Jurkat, Clone E6-1 (cell line): ENCODE measurements around the gene ZNF266. TPM values are rescaled to one million over a fixed set of nuclear protein-coding genes. Genes with fewer than 3 reads are reported as not detected.

Experiments used
- DNase-seq: peaks from one replicate; pipeline ENCODE4 v3.0.0-alpha.2; 2011; ENCODE audit warnings: low read depth, low spot score
- H3K4me3 ChIP-seq: 2 replicates; pipeline ENCODE4 v1.5.1; 2011; ENCODE audit warnings: mild to moderate bottlenecking, low read length, control low read depth, moderate library complexity
- polyA plus RNA-seq: library from polyadenylated mRNA; unstranded; fragments of >200 nt; gene quantifications from one replicate; pipeline ENCODE4 v1.2.1, GENCODE V29; 2012; ENCODE audit warnings: missing spikeins; ENCODE audit not compliant: insufficient read length, insufficient read depth

The ZNF266 gene
- 30.6 TPM for polyA plus RNA-seq

GRCh38 chr19:9435279-9436268 is at the start of gene ZNF266:
TSS of gene ZNF266 (minus strand) at chr19:9435573. CDS start at chr19:9420089, 15,484 bp downstream.
- H3K4me3 ChIP-seq = peak within 1 kb of the TSS; percentile 73
- peak; percentile 94 for DNase-seq

- no peak for DNase-seq
- no peak overlapping the region for H3K4me3 ChIP-seq
Observed at GRCh38 chr19:9485140-9485539, 49.8 kb upstream of the ZNF266 start.

GRCh38 chr19:9474975-9475374 is 39.6 kb upstream of the ZNF266 start:
- H3K4me3 ChIP-seq = no peak overlapping the region
- DNase-seq = no peak

DNA sequence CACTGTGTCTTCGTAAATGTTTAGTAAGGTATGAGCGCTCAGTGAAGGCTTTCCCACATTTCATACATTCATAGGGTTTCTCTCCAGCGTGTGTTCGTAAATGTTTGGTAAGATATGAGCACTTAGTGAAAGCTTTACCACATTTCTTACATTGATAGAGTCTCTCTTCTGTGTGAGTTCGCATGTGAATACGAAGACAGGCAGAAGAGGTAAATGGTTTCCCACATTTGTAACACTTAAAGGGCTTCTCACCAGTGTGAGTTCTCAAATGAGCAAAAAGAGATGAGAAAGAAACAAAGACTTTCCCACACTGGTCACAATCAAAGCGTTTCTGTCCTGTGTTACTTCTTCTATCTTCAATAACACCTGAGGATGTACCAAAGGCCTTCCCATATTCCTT is 31.8 kb upstream of the ZNF266 start:
- H3K4me3 ChIP-seq = no peak overlapping the region
- DNase-seq = no peak

GRCh38 chr19:9461938-9462337 is 26.6 kb upstream of the ZNF266 start:
- H3K4me3 ChIP-seq = no peak overlapping the region
- DNase-seq = no peak

DNA sequence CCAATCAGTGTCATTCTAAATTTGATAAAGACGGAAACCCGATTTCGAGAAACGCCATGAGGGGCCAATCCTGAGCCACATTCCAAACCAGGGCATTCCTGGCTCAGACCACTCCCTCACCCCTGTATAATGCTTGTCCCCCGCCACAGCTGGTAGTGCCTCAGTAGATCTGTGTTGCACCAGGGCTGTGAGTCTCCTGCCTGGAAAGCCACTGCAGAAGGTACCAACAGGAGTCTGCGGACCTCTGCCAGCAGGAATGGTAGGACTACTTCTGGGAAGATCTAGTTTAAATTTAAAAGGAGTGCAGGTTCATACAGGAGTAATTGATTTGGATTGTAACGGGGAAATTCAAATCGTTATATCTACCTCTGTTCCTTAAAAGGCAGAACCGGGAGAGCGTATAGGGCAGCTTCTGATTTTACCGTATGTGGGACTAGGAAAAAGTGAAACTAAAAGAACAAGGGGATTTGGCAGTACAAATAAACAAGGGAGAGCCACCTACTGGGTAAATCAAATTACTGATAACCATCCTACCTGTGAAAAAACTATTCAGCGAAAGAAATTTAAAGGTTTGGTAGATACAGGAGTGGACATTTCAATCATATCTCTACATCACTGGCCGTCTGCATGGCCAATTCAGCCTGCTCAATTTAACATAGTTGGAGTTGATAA is 20.8 kb upstream of the ZNF266 start:
- H3K4me3 ChIP-seq = peak overlapping the region; percentile 28
- peak; percentile 25 for DNase-seq

- no peak overlapping the region for H3K4me3 ChIP-seq
- DNase-seq = no peak
Observed at GRCh38 chr19:9453953-9454352, 18.6 kb upstream of the ZNF266 start.

- no peak for DNase-seq
- H3K4me3 ChIP-seq = no peak overlapping the region
Observed at GRCh38 chr19:9445037-9445436, 9.7 kb upstream of the ZNF266 start.

- no peak for DNase-seq
- H3K4me3 ChIP-seq = peak overlapping the region; percentile 73; the same call in 1 of the 2 replicates
Observed at GRCh38 chr19:9436358-9436757, 985 bp upstream of the ZNF266 start.

DNA sequence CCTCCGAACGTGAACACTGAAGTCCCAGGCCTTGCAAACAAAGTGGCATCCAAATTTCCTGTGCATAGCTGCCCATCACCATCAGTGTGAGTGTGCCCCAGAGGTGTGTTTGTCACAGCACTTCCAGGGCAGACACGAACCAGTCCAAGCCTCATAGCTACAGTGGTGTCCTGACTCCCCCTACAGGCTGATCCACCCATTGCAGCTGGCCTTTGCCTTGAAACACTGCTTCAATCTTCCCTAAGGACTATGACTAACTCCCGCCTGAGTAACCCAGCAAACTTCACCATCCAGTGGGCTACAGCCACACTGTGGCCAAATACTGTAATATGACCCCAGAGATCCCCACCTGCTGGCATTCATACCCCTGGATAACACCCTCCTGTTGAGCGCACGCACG is 3.9 kb downstream of the ZNF266 start:
- no peak overlapping the region for H3K4me3 ChIP-seq
- peak; percentile 39 for DNase-seq

DNA sequence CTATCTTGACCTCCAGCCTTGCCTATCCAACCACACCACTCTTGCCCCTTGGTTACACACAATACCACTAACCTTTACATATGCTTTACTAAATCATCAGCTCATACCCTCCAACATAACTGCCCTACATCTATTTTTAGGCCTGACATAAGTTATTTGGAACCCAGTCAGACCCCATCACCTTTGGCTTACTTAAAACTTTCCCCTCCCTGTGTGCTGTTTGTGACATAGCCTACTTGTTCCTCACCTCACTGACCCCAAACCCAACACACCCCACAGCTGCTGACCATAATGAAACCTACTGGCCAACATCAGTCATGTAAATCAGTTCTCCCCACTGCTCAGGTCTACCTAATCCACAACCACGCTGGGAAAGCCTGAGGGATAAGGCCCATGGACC is 4.9 kb downstream of the ZNF266 start:
- no peak overlapping the region for H3K4me3 ChIP-seq
- no peak for DNase-seq

DNA sequence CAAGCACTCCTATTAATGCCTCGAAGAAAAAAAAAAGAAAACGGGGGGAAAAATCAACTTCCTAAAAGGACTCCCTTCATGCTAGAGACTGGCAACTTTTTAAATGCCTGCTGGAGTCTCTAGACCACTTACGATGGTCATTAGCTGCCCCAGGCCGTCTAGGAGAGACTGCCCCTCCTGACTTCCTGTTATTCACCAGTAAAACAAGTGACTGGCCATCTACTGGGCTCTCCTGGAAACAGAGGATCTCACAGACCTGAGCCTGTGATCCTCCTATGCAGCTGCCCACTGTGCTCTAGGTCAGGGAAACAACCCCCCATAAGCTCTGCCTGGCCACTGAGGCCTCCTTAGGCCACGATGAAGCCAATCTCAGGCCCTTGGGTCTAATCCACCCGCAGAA is 7.4 kb downstream of the ZNF266 start:
- DNase-seq = no peak
- no peak overlapping the region for H3K4me3 ChIP-seq

DNA sequence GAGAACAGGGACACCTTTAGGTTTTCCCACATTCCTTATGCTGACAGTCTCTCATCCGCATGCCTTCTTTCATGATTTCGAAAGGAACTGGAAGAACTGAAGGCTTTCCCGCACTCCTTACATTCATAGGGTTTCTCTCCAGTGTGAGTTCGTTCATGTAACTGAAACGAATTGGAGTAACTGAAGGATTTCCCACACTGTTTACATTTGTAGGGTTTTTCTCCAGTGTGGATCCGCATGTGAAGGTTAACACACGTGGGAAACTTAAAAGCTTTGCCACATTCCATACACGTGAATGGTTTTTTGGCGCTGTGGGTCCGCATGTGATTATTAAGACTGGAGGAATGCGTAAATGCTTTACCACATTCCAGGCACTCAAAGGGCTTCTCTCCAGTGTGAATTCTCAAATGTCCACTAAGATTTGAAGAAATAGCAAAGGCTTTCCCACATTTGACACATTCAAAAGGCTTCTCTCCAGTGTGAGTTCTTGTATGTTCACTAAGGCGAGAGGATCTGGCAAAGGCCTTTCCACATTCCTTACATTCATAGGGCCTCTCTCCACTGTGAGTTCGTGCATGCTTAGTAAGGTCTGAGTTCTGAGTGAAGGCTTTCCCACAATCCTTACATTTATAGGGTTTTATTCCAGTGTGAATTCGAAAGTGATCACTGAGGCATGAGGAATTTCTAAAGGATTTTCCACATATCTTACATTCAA is 22.0 kb downstream of the ZNF266 start:
- H3K4me3 ChIP-seq = no peak overlapping the region
- no peak for DNase-seq

GRCh38 chr19:9407827-9408226 is 27.5 kb downstream of the ZNF266 start:
- no peak for DNase-seq
- H3K4me3 ChIP-seq = no peak overlapping the region

GRCh38 chr19:9406798-9407352 is 28.5 kb downstream of the ZNF266 start:
- H3K4me3 ChIP-seq = no peak overlapping the region
- no peak for DNase-seq

DNA sequence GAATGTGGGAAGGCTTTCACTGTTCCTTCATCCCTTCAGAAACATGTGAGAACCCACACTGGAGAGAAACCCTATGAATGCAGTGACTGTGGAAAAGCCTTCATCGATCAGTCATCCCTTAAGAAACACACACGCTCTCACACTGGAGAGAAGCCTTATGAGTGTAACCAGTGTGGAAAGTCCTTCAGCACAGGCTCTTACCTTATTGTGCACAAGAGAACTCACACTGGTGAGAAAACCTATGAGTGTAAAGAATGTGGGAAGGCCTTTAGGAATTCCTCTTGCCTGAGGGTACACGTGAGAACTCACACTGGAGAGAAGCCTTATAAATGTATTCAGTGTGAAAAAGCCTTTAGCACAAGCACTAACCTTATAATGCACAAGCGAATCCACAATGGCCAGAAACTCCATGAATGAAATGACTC is 54.0 kb downstream of the ZNF266 start:
- H3K4me3 ChIP-seq = no peak overlapping the region
- DNase-seq = no peak

DNA sequence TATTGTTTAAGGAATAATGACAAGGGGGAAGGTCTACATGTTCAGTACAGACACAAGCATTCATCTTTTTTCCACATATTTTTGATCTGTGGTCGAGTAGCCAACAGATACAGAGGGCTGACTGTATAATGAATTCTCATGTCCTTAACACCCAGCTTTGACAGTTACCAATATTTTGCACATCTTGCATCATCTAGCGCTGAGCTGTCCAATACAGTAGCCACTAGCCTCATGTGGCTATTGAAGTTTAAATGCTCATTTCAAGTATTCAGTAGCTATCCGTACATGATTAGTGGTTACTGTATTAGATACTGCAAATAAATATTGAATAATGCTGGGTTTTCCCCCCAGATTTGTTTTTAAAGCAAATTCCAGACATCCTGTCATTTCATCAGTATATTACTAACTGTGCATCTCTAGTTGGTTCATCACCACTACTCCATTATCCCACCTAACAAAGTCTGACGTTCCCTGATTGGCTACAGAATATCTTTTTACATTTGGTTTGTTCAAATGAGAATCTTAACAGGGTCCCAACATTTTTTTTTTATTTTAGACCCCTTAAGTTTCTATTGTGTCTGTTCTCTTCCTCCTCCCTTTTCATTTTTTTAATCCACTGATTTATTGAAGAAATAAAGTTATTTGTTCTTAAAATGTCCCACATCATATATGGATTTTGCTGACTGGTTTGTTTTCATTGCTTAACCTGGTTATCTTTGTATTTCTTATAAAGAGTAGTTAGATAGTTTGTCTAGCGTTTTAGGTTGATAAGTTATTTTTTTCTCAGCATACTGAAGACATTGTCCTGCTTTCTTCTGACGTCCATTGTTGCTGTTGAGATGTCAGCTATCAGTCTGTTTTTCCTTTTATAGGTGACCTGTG is 64.4 kb downstream of the ZNF266 start:
- H3K4me3 ChIP-seq = no peak overlapping the region
- no peak for DNase-seq

DNA sequence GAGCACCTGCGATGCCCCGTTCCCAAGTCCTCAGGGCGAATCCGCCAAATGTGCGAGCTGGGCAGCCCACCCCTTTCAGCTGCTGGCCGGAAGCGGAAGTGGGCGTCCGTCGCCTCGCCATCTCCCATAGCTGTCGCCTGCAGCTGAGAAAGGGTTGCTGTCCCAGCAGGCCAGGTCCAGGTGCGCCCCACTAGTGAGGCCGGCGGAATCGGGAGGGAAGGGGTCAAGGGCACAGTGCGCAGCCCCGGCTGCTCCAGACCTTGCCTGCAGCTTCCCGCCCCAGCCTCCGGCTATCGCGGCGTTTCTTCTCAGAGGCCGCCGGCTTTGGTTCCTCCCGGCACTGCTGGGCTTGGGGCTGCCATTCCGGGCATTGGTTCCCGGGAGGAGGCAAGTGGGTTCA is 72.5 kb downstream of the ZNF266 start, which contains the start of gene ZNF177:
Gene ZNF177 (plus strand): TSS at position 109 of the 400 bp plus-strand sequence. CDS start 15,299 bp downstream, outside the sequence.
- DNase-seq = no peak
- H3K4me3 ChIP-seq = no peak within 1 kb of the TSS
